ENCODE results near the gene SYNE1. TPM values are rescaled to one million over a fixed set of nuclear protein-coding genes. Genes with fewer than 3 reads are reported as not detected.

The SYNE1 gene
- total and polyA plus RNA-seq, 11 donors, result 25.0 to 178 (median 112) TPM

DNA sequence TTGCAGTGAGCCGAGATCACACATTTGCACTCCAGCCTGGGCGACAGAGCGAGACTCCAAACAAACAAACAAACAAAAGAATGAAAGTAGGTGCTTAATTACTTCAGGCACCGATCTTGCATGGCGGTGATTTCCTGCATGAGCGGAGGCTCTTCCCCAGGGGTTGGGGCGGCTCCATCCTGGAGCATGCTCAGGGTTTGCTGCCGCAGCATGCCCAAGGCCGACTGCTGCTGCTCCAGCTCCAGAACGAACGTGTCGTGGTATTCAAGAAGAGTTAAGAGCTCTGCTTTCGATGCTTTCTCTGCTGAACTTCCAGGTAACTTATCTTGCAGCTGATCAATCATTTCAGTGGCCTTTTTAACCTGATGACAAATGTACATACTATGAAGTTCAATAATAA, 313.8 kb downstream of the SYNE1 start:
- H3K4me3 ChIP-seq, result no peak overlapping the region
- H3K4me1 ChIP-seq, result peaks cover 0 to 8% (median 1%) of the 10 kb centered on the region in 12 donors
- no peaks in the 10 kb centered on the region for H3K27me3 ChIP-seq
- H3K36me3 ChIP-seq, result peaks cover 2 to 100% (median 77%) of the 10 kb centered on the region in 9 donors
- 91 to 95% (median 93%) methylated on average over 13 of the region's 13 CpGs for WGBS, 4 donors
- H3K9me3 ChIP-seq, result no peaks in the 10 kb centered on the region
- DNase-seq (no peak), ATAC-seq (no peak)
- H3K27ac ChIP-seq, result no peak overlapping the region
- intact Hi-C loops (cut with DNase I), result no loop called here
- TF ChIP-seq, protein P1, sequence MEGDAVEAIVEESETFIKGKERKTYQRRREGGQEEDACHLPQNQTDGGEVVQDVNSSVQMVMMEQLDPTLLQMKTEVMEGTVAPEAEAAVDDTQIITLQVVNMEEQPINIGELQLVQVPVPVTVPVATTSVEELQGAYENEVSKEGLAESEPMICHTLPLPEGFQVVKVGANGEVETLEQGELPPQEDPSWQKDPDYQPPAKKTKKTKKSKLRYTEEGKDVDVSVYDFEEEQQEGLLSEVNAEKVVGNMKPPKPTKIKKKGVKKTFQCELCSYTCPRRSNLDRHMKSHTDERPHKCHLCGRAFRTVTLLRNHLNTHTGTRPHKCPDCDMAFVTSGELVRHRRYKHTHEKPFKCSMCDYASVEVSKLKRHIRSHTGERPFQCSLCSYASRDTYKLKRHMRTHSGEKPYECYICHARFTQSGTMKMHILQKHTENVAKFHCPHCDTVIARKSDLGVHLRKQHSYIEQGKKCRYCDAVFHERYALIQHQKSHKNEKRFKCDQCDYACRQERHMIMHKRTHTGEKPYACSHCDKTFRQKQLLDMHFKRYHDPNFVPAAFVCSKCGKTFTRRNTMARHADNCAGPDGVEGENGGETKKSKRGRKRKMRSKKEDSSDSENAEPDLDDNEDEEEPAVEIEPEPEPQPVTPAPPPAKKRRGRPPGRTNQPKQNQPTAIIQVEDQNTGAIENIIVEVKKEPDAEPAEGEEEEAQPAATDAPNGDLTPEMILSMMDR (IDR thresholded peaks at IDR 0.05), result no peak
- TF ChIP-seq POLR2A (IDR thresholded peaks at IDR 0.05), result no peak

DNA sequence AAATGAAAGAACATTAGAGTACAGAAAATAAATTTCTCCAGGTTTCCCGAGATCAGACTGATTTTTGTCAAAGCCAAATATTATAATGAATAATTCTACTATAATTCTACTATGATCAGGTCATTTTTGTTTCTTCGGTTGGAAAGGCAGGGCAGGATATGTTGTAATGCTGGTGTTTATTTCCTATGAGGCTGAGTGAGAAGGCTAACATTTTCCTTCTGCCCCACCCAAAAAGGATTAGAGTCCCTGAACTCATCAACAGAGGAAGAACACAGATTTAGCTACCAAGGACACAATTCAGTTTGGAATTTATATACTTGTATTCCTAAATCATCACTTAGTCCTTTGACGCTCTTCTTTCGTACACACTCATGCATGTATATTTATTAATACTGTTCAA, 318.9 kb downstream of the SYNE1 start:
- WGBS, 4 donors, result 53 to 75% (median 68%) methylated on average over 4 of the region's 4 CpGs
- ATAC-seq (peak in 3 of 4 donors; percentile 53 to 76 (median 69)), DNase-seq (no peak)
- peaks cover 2 to 95% (median 68%) of the 10 kb centered on the region in 9 donors for H3K36me3 ChIP-seq
- H3K9me3 ChIP-seq, result no peaks in the 10 kb centered on the region
- TF ChIP-seq, protein P1 (IDR thresholded peaks at IDR 0.05), result no peak
- no peak for TF ChIP-seq POLR2A (IDR thresholded peaks at IDR 0.05)
- peak overlapping the region in 7 of 12 donors; percentile 20 to 44 (median 27) for H3K4me3 ChIP-seq
- H3K27ac ChIP-seq, result peak overlapping the region in 11 of 12 donors; percentile 65 to 86 (median 73)
- no peaks in the 10 kb centered on the region for H3K27me3 ChIP-seq
- H3K4me1 ChIP-seq, result peaks cover 0 to 47% (median 31%) of the 10 kb centered on the region in 12 donors
- intact Hi-C loops (cut with DNase I), result no loop called here

DNA sequence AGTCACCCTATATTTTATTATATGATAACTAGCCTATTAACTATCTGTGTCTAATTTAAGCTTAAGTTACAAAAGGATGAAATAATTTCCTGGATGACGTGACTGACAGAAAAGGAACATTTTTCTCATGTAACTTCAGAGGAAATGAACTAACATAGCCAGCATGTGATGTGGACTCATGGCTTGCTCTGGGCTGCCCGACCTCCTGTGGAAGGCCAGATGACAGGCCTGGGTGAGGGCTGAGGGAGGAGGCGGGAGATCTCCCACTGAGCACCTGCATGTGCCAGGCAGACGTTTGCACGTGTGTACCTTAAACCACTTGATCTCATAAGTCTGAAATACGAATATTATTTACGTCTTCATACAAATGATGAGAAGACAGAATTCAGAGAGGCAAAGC, 321.1 kb downstream of the SYNE1 start:
- ATAC-seq (peak; percentile 71 to 96 (median 88)), DNase-seq (peak in 4 of 5 donors; percentile 61 to 72 (median 68))
- H3K4me3 ChIP-seq, result peak overlapping the region in 1 of 12 donors; percentile 26
- intact Hi-C loops (cut with DNase I), result no loop called here
- WGBS, 4 donors, result 40 to 52% (median 48%) methylated on average over 7 of the region's 7 CpGs
- peaks cover under 1 to 94% (median 60%) of the 10 kb centered on the region in 9 donors for H3K36me3 ChIP-seq
- H3K4me1 ChIP-seq, result peaks cover 0 to 47% (median 31%) of the 10 kb centered on the region in 12 donors
- no peaks in the 10 kb centered on the region for H3K9me3 ChIP-seq
- peak overlapping the region; percentile 5 to 86 (median 66) for H3K27ac ChIP-seq
- no peaks in the 10 kb centered on the region for H3K27me3 ChIP-seq
- TF ChIP-seq POLR2A (IDR thresholded peaks at IDR 0.05), result peak in 1 of 2 donors; percentile 17
- TF ChIP-seq, protein P1 (IDR thresholded peaks at IDR 0.05), result no peak

DNA sequence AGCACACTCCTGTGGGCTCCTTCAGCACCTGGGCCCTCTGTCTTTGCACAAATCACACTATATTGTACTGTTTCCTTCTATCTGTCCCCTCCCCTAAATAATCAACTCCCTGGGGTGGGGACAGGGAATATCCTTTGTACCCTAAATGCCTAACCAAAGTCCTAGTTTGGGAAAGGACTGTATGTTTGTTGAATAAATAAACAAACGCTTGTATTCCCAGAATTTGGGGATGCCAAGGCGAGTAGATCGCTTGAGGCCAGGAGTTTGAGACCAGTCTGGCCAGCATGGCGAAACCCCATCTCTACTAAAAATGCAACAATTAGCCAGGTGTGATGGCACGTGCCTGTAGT, 322.7 kb downstream of the SYNE1 start:
- peaks cover 0 to 47% (median 31%) of the 10 kb centered on the region in 12 donors for H3K4me1 ChIP-seq
- DNase-seq, result no peak
- peaks cover 0 to 94% (median 60%) of the 10 kb centered on the region in 9 donors for H3K36me3 ChIP-seq
- H3K9me3 ChIP-seq, result no peaks in the 10 kb centered on the region
- no peak for ATAC-seq
- no peaks in the 10 kb centered on the region for H3K27me3 ChIP-seq
- peak overlapping the region in 10 of 12 donors; percentile 19 to 86 (median 56) for H3K27ac ChIP-seq
- 86 to 93% (median 92%) methylated on average over 5 of the region's 5 CpGs for WGBS, 4 donors
- intact Hi-C loops (cut with DNase I), result no loop called here
- no peak overlapping the region for H3K4me3 ChIP-seq
- TF ChIP-seq, protein P1 (IDR thresholded peaks at IDR 0.05), result no peak
- no peak for TF ChIP-seq POLR2A (IDR thresholded peaks at IDR 0.05)

Data from heart left ventricle (tissue), 16 donors.